HG03432 (cell line): ENCODE results near the gene PDHB.
A peak's percentile ranks its signal among the peaks of the same experiment; 100 is the strongest.

Source experiments
- ATAC-seq: cut with Tn5 transposase; IDR thresholded peaks from one replicate; pipeline ENCODE4 v1.9.1; 2021; ENCODE audit warnings: mild to moderate bottlenecking, moderate library complexity; ENCODE audit not compliant: unreplicated experiment

Gene PDHB

GRCh38 chr3:58433400-58434167 is at the start of gene PDHB:
PDHB (minus strand) TSS chr3:58433832; CDS start chr3:58433809, 23 bp downstream.
- peak; percentile 96 for ATAC-seq

GRCh38 chr3:58482917-58483636 is 49.4 kb upstream of the PDHB start:
- ATAC-seq, result no peak

- no peak for ATAC-seq
Observed at GRCh38 chr3:58480309-58480708, 46.7 kb upstream of the PDHB start.

- ATAC-seq, result no peak
Observed at GRCh38 chr3:58478781-58479180, 45.1 kb upstream of the PDHB start.

- no peak for ATAC-seq
Observed at GRCh38 chr3:58474967-58475578, 41.4 kb upstream of the PDHB start.

- no peak for ATAC-seq
Observed at GRCh38 chr3:58474348-58474911, 40.8 kb upstream of the PDHB start.

- no peak for ATAC-seq
Observed at GRCh38 chr3:58473275-58473674, 39.6 kb upstream of the PDHB start.

- peak; percentile 77 for ATAC-seq
Observed at GRCh38 chr3:58471025-58471887, 37.6 kb upstream of the PDHB start.

GRCh38 chr3:58470363-58471024 is 36.9 kb upstream of the PDHB start:
- no peak for ATAC-seq

GRCh38 chr3:58469096-58469495 is 35.5 kb upstream of the PDHB start:
- no peak for ATAC-seq

- no peak for ATAC-seq
Observed at GRCh38 chr3:58466899-58467563, 33.4 kb upstream of the PDHB start.

GRCh38 chr3:58464866-58465265 is 31.2 kb upstream of the PDHB start:
- no peak for ATAC-seq

GRCh38 chr3:58463942-58464271 is 30.3 kb upstream of the PDHB start:
- ATAC-seq, result no peak

- ATAC-seq, result peak; percentile 95
Observed at GRCh38 chr3:58463181-58463941, 29.7 kb upstream of the PDHB start.

- ATAC-seq, result no peak
Observed at GRCh38 chr3:58462829-58463180, 29.2 kb upstream of the PDHB start.

GRCh38 chr3:58459160-58459559 is 25.5 kb upstream of the PDHB start:
- ATAC-seq, result no peak

GRCh38 chr3:58452176-58452575 is 18.5 kb upstream of the PDHB start:
- ATAC-seq, result no peak

- ATAC-seq, result no peak
Observed at GRCh38 chr3:58441514-58442450, 8.2 kb upstream of the PDHB start.
